WTC11 (cell line): ENCODE data around the gene CTIF.

Source experiments
- CREB1 ChIP-seq: sonication (generic); formaldehyde crosslinking; IDR thresholded peaks from 2 replicates; pipeline ENCODE4 v1.8.0; 2023; ENCODE audit warnings: mild to moderate bottlenecking, missing genetic modification reagents
- CTCF ChIP-seq: fragments of 200-600 bp; IDR thresholded peaks from 2 replicates; pipeline ENCODE4 v1.8.0; 2022; ENCODE audit warnings: antibody characterized with exemption
- E2F5 ChIP-seq: sonication (generic); formaldehyde crosslinking; IDR thresholded peaks from 2 replicates; pipeline ENCODE4 v1.8.1; 2022; ENCODE audit warnings: mild to moderate bottlenecking, moderate library complexity, missing genetic modification reagents
- FOXP1 ChIP-seq: sonication (generic); formaldehyde crosslinking; IDR thresholded peaks from 2 replicates; pipeline ENCODE4 v1.8.0; 2022; ENCODE audit warnings: missing genetic modification reagents, mild to moderate bottlenecking, moderate library complexity, borderline replicate concordance
- ZNF416 ChIP-seq: fragments of 250-450 bp; sonication (Bioruptor Pico); IDR thresholded peaks from 2 replicates; pipeline ENCODE4 v1.9.0; 2021; ENCODE audit warnings: mild to moderate bottlenecking, inconsistent platforms
- ZNF512 ChIP-seq: sonication (generic); formaldehyde crosslinking; IDR thresholded peaks from 2 replicates; pipeline ENCODE4 v1.8.1; 2022; ENCODE audit warnings: missing genetic modification reagents, borderline replicate concordance
- ZNF671 ChIP-seq: fragments of 250-450 bp; sonication (Bioruptor Pico); IDR thresholded peaks from 2 replicates; pipeline ENCODE4 v1.8.0; 2021; ENCODE audit warnings: mild to moderate bottlenecking
- TF ChIP-seq, protein P1 (sequence below): sonication (generic); formaldehyde crosslinking; IDR thresholded peaks from 2 replicates; pipeline ENCODE4 v1.8.1; 2022; ENCODE audit warnings: low read depth, missing genetic modification reagents, borderline replicate concordance

DNA sequence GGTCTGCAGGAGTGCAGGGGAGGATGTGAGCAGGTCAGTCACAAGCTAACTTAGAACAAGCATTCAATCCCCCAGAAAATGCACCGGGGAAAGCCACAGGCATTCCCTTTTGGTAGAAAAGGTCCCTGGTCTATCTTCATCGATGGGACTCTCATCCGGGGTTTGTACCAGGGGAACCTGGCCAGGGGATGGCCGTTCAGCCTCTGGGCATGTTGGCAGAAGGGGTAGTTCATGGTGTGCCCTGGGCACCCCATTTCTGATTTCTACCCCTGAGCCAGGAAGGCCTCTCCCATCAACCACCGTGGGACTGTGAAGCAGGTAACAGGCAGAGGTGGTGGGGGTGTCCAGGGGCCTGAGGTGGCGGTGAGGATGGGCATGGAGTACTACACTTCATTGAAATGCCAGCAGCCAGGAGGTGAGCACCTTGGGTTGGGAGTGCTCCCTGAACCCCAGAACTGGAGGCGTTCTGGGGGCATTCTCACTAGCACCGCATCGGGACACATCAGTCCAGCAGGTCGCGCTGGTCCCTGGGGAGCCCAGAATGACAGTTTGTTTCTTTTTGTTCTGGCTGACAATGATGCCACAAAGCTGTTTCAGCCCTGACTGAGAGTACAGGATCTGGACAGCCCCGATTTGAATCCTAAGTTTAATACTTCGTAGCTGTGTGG is 239.6 kb downstream of the CTIF start:
- TF ChIP-seq CTCF (no peak), E2F5 (CRISPR knock-in tag) (no peak), CREB1 (no peak), FOXP1 (CRISPR knock-in tag) (no peak), ZNF416 (no peak), ZNF512 (CRISPR knock-in tag) (no peak), ZNF671 (CRISPR knock-in tag) (no peak)
- TF ChIP-seq, protein P1, sequence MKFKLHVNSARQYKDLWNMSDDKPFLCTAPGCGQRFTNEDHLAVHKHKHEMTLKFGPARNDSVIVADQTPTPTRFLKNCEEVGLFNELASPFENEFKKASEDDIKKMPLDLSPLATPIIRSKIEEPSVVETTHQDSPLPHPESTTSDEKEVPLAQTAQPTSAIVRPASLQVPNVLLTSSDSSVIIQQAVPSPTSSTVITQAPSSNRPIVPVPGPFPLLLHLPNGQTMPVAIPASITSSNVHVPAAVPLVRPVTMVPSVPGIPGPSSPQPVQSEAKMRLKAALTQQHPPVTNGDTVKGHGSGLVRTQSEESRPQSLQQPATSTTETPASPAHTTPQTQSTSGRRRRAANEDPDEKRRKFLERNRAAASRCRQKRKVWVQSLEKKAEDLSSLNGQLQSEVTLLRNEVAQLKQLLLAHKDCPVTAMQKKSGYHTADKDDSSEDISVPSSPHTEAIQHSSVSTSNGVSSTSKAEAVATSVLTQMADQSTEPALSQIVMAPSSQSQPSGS (CRISPR knock-in tag) = no peak
